ENCODE measurements around the gene TNFRSF19. TPM values are rescaled to one million over a fixed set of nuclear protein-coding genes. Genes with fewer than 3 reads are reported as not detected.

The TNFRSF19 gene
- total RNA-seq, 4 donors from 2014 or later, result 0.51 to 1.5 (median 1.0) TPM

GRCh38 chr13:23632048-23632582 lies 61.9 kb downstream of the TNFRSF19 start:
- Histone ChIP-seq H3K27ac (no peak overlapping the region), H3K36me3 (no peaks in the 10 kb centered on the region), H3K9me3 (no peaks in the 10 kb centered on the region), H3K4me3 (no peak overlapping the region), H3K27me3 (no peaks in the 10 kb centered on the region), H3K4me1 (peaks cover 0 to 2% of the 10 kb centered on the region in 2 donors)
- intact Hi-C loops (cut with DNase I; ENCODE audit: low total_unique reads) (no loop called here), in situ Hi-C loops (cut with MboI; ENCODE audit: low sequenced_read_pairs in 4 of 4) (no loop called here)
- no peak for DNase-seq
- TF ChIP-seq CTCF (IDR thresholded peaks at IDR 0.05 in 4 of 5, conservative IDR thresholded peaks at IDR 0.05 in 1 of 5) (no peak), POLR2A (IDR thresholded peaks at IDR 0.05) (no peak)
- no peak for ATAC-seq

DNA sequence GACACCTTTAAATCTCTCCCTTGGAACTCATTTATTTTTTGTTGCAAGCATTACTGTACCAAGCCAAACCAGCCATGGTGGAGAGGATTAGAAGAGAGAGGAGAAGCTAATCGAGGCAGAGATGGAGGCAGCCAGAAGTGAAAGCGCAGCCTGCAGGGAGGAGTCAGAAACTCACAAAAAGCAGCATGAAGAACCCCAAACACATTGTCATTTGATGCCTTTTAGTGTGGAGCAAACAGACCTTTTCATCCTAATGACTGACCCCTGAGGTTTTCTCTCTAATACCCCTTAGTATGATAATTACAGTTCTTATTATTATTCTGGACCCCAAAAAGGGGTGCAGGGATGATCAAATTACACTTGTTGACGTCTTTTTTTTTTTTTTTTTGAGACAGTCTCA lies 62.5 kb downstream of the TNFRSF19 start:
- in situ Hi-C loops (cut with MboI; ENCODE audit: low sequenced_read_pairs in 4 of 4), result no loop called here
- TF ChIP-seq CTCF (IDR thresholded peaks at IDR 0.05 in 4 of 5, conservative IDR thresholded peaks at IDR 0.05 in 1 of 5), result no peak
- no peak for TF ChIP-seq POLR2A (IDR thresholded peaks at IDR 0.05)
- no peak for DNase-seq
- Histone ChIP-seq H3K4me1 (peaks cover 0 to 8% of the 10 kb centered on the region in 2 donors), H3K4me3 (no peak overlapping the region), H3K27me3 (no peaks in the 10 kb centered on the region), H3K36me3 (no peaks in the 10 kb centered on the region), H3K27ac (no peak overlapping the region), H3K9me3 (no peaks in the 10 kb centered on the region)
- intact Hi-C loops (cut with DNase I; ENCODE audit: low total_unique reads), result no loop called here
- no peak for ATAC-seq

GRCh38 chr13:23634897-23635296 lies 64.7 kb downstream of the TNFRSF19 start:
- H3K4me3 ChIP-seq, result no peak overlapping the region
- no peaks in the 10 kb centered on the region for H3K36me3 ChIP-seq
- peaks cover 0 to 8% of the 10 kb centered on the region in 2 donors for H3K4me1 ChIP-seq
- intact Hi-C loops (cut with DNase I; ENCODE audit: low total_unique reads), result no loop called here
- no peaks in the 10 kb centered on the region for H3K9me3 ChIP-seq
- H3K27me3 ChIP-seq, result no peaks in the 10 kb centered on the region
- TF ChIP-seq POLR2A (IDR thresholded peaks at IDR 0.05) (no peak), CTCF (IDR thresholded peaks at IDR 0.05 in 4 of 5, conservative IDR thresholded peaks at IDR 0.05 in 1 of 5) (no peak)
- H3K27ac ChIP-seq, result no peak overlapping the region
- ATAC-seq (no peak), DNase-seq (no peak)
- in situ Hi-C loops (cut with MboI; ENCODE audit: low sequenced_read_pairs in 4 of 4), result no loop called here

GRCh38 chr13:23636360-23636759 lies 66.1 kb downstream of the TNFRSF19 start:
- ATAC-seq, result no peak
- DNase-seq, result no peak
- intact Hi-C loops (cut with DNase I; ENCODE audit: low total_unique reads), result no loop called here
- peaks cover 0 to 8% of the 10 kb centered on the region in 2 donors for H3K4me1 ChIP-seq
- no peaks in the 10 kb centered on the region for H3K9me3 ChIP-seq
- no peaks in the 10 kb centered on the region for H3K36me3 ChIP-seq
- no peak overlapping the region for H3K4me3 ChIP-seq
- no peak overlapping the region for H3K27ac ChIP-seq
- no peak for TF ChIP-seq CTCF (IDR thresholded peaks at IDR 0.05 in 4 of 5, conservative IDR thresholded peaks at IDR 0.05 in 1 of 5)
- TF ChIP-seq POLR2A (IDR thresholded peaks at IDR 0.05), result no peak
- no peaks in the 10 kb centered on the region for H3K27me3 ChIP-seq
- in situ Hi-C loops (cut with MboI; ENCODE audit: low sequenced_read_pairs in 4 of 4), result no loop called here

GRCh38 chr13:23637829-23638228 lies 67.6 kb downstream of the TNFRSF19 start:
- Histone ChIP-seq H3K36me3 (no peaks in the 10 kb centered on the region), H3K27me3 (no peaks in the 10 kb centered on the region), H3K4me1 (peaks cover 0 to 8% of the 10 kb centered on the region in 2 donors), H3K27ac (peak overlapping the region in 1 of 4 donors; percentile 10), H3K4me3 (no peak overlapping the region), H3K9me3 (no peaks in the 10 kb centered on the region)
- in situ Hi-C loops (cut with MboI; ENCODE audit: low sequenced_read_pairs in 4 of 4) (no loop called here), intact Hi-C loops (cut with DNase I; ENCODE audit: low total_unique reads) (no loop called here)
- TF ChIP-seq CTCF (IDR thresholded peaks at IDR 0.05 in 4 of 5, conservative IDR thresholded peaks at IDR 0.05 in 1 of 5) (no peak), POLR2A (IDR thresholded peaks at IDR 0.05) (no peak)
- DNase-seq, result no peak
- no peak for ATAC-seq
